NB4 (cell line): ENCODE results near the gene CSAG3.
"Not testable (repeated sequence)": the region's sequence is repeated elsewhere in the genome, so short reads cannot be mapped to it uniquely, and the experiment has no call there.

Experiments used
- CTCF ChIP-seq: IDR thresholded peaks from one replicate; pipeline ENCODE4 v1.5.1; 2012; ENCODE audit warnings: low read depth, low read length
- MAX ChIP-seq: IDR thresholded peaks from 2 replicates; pipeline ENCODE4 v1.6.1; 2011; ENCODE audit warnings: low read depth, low read length
- POLR2A ChIP-seq: IDR thresholded peaks from 2 replicates; pipeline ENCODE4 v1.6.1; 2011; ENCODE audit warnings: mild to moderate bottlenecking; ENCODE audit not compliant: insufficient read length; ENCODE audit errors: extremely low read depth

- TF ChIP-seq CTCF, POLR2A, MAX: not testable (repeated sequence)
Measured at GRCh38 chrX:152787062-152787461, 28.0 kb downstream of the CSAG3 start.
